CD4-positive, alpha-beta T cell treated with Interleukin-1 beta for 1 hour (primary cell): ENCODE results near the gene PUM1.
"Not testable (repeated sequence)": the region's sequence is repeated elsewhere in the genome, so short reads cannot be mapped to it uniquely, and the experiment has no call there.

Experiments used
- DNase-seq, 2 donors: peaks; one replicate each; pipeline ENCODE4 v3.0.0-alpha.2; 2020 to 2022

Gene PUM1

DNA sequence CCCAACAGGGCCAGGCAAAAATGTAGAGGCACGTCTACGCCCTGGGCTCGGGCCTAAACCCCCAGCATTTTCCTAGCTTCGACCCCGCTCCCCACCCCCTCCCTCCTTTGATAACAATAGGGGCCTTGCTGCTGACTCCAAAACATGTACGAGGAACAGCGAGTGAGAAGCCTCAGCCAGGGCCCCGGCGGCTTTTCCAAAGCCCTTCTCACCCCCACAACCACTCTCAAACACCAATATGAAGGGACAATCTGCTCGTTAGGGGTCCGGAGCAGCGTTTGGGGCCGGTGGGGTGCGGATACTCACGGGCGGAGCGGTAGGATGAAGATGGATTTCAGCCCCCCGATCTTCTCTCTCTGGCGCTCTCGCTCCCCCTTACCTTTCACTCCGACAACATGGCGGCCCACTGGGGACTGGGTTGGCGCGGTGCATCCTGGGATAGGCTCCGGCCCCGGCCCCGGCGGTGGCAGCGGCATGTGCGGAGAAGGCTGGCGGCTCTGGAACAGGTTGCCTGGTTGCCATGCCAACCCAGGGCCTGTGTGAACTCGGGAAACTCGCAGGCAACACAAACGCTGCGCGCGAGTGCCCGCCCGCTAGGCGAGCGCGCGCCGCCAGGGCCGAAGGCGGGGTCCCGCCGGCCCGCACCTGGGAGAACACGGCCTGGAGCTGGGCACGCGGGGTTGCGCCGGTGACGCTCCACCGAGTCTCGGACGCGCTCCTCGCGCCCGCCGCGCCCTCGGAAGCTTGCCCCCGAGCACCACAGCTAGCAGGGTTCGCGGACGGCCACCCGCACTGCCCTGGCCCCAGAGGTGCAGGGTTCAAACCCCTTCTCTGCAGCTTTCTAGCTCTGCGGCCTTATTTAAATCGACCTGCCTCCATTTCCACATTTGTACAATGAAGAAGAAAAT lies at the start of gene PUM1:
Gene PUM1 (minus strand): TSS at position 408 of the 908 bp plus-strand sequence. CDS start 6,151 bp downstream, outside the sequence.
- peak; percentile 98 to 99 for DNase-seq

- no peak for DNase-seq
Observed at GRCh38 chr1:31112266-31112935, 46.9 kb upstream of the PUM1 start.

- no peak for DNase-seq
Observed at GRCh38 chr1:31111290-31111951, 45.9 kb upstream of the PUM1 start.

DNA sequence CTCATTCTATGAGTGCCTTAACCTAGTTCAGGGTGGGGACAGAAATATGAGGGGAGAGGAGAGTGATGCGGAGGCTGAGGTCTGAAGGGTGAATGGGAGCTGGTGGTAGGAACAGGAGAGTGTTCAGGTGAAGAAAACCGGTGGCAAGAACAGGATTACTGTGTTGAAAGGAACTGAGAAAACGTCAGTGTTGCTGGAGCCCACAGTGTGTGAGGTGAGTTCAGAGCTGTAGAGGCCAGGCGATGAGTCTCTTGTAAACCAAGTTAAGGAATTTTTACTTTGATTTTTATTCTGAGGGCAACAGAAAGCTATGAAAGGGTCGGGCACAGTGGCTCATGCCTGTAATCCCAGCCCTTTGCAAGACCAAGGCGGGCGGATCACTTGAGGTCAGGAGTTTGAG lies 45.3 kb upstream of the PUM1 start:
- DNase-seq = no peak

DNA sequence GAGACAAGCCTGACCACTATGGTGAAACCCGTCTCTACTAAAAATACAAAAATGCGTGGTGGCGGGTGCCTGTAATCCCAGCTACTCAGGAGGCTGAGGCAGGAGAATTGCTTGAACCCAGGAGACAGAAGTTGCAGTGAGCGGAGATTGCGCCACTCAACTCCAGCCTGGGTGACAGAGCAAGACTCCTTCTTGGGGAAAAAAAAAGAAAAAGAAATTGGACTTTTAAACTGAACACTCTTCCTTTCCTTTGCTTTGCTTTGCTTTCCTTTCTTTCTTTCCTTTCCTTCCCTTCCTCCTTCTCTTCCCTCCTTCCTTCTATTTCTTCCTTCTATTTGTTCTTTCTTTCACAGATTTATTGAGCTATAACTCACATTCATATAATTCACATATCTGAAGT lies 43.3 kb upstream of the PUM1 start:
- no peak for DNase-seq

- DNase-seq = no peak
Observed at GRCh38 chr1:31105646-31106045, 40.1 kb upstream of the PUM1 start.

- no peak for DNase-seq
Observed at GRCh38 chr1:31102501-31102950, 37.0 kb upstream of the PUM1 start.

- DNase-seq = no peak
Observed at GRCh38 chr1:31101147-31101502, 35.6 kb upstream of the PUM1 start.

DNA sequence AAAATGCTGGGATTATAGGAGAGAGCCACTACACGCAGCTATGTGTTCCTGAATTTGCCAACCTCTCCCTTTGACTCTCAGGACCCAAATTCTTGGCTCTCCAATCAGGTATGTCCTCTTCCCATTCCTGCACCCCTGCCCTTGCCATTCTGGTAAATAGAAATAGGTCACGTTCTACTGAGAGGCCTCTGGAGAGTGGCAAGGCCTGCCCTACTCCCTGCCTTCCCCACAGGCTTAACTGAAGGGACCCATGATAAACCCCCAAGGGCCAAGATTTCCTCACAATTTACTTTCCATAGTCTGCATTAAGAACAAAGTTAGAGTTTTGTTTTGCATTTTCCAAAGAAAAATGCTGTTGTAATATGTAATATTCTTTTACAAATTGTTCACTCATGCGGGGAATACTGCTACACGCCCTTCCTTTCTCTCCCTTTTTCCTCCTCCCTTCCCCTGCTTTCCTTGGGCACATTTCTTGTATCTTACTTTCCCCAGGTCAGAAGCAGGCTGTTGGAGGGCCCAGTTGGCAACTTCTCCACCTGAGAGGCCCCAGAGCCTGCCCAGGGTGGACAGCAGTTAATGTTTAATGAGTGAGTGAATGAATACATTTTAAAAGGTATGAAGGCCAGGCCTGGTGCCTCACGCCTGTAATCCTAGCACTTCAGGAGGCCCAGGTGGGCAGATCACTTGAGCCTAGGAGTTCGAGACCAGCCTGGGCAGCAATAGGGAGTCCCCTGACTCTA lies 33.9 kb upstream of the PUM1 start:
- DNase-seq = no peak

DNA sequence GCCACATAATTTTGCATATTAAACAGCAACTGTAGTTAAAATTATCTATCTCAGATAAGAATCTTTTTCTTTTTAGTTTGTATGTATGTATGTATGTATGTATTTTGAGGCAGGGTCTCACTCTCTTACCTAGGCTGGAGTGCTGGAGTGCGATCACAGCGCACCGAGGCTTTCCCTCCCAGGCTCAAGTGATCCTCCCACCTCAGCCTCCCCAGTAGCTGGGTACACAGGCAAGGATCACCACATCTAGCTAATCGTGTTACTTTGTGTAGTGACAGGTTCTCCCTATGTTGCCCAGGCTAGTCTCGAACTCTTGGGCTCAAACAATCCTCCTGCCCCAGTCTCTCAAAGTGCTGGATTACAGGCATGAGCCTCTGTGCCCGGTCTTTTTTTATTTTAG lies 30.5 kb upstream of the PUM1 start:
- no peak for DNase-seq

DNA sequence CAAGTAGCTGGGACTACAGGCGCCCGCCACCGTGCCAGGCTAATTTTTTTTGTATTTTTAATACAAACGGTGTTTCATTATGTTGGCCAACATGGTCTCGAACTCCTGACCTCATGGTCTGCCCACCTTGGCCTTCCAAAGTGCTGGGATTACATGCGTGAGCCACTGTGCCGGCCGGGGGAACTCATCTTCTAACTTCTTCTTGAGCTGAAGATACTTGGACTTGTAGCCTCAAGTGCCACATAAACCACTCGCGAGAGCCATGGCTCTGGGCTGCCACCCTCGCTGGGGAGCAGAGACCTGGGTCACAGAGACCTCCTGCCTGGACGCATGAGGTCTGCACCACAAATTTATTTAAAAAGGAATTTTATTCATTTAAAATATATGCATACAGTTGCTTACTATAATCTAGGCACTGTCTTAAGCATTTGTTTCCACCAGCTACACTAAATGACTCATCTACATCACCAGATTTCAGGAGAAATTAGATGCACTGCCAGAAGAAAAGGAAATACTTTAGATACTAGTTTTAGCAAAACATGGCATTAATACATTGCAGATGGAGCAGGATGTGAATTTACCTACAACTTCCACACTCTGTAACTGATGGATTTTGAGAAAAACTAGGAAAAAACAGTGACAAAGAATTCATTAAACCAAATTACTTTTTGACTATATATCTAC lies 29.9 kb upstream of the PUM1 start:
- no peak for DNase-seq

DNA sequence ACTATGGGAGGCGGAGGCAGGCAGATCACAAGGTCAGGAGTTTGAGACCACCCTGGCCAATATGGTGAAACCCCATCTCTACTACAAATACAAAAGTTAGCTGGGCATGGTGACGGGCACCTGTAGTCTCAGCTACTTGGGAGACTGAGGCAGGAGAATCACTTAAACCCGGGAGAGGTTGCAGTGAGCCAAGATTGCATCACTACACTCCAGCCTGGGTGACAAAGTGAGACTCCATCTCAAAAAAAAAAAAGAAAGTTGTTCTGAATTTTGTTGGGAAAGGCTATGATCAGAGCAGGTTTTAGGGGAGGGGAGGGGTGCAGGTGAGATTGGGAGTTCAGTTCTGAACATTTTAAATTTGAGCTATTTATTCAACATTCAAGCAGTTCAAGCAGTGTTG lies 22.6 kb upstream of the PUM1 start:
- not testable (repeated sequence) for DNase-seq

DNA sequence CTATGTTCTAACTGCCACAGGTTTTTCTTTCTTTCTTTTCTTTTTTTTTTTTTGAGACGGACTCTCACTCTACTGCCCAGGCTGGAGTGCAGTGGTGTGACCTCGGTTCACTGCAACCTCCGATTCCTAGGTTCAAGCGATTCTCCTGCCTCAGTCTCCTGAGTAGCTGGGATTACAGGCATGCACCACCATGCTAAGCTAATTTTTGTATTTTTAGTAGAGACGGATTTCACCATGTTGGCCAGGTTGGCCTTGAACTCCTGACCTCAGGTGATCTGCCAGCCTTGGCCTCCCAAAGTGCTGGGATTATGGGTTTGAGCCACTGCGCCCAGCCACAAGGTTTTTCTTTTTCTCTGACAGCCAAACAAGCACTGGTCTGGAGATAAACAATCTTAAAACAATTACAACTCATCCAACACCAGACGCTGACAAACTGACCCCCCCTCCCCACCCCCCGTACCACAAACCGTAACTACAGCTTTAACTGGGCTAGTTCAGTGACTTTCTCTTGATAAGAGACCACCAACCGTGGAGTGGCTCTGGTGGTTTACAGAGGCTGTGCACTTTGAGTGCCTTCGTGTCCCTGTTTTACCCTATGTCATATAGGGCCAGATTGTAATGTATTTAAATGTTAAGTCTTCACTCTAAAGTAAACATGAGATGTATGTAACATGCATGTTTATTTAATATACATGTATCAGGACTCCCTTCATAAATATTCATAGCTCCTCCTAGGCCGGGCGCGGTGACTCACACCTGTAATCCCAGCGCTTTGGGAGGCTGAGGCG lies 19.5 kb upstream of the PUM1 start:
- no peak for DNase-seq

GRCh38 chr1:31082385-31082784 lies 16.9 kb upstream of the PUM1 start:
- no peak for DNase-seq

GRCh38 chr1:31073044-31073443 lies 7.5 kb upstream of the PUM1 start:
- no peak for DNase-seq

GRCh38 chr1:31072304-31072746 lies 6.8 kb upstream of the PUM1 start:
- no peak for DNase-seq

DNA sequence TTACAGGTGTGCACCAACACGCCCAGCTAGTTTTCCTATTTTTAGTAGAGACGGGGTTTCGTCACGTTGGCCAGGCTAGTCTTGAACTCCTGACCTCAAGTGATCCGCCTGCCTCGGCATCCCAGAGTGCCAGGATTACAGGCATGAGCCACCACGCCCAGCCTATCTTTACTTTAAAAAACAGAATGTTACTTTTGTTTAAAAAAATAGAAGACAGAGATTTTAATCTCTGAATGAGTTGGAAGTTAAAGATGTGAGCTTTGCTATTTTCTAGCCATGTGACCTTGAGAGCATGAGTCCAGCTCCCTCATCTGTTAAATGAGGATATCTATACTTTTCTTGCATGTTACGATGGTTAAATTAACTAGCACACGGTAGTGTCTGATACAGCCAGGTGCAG lies 3.9 kb upstream of the PUM1 start:
- DNase-seq = no peak

DNA sequence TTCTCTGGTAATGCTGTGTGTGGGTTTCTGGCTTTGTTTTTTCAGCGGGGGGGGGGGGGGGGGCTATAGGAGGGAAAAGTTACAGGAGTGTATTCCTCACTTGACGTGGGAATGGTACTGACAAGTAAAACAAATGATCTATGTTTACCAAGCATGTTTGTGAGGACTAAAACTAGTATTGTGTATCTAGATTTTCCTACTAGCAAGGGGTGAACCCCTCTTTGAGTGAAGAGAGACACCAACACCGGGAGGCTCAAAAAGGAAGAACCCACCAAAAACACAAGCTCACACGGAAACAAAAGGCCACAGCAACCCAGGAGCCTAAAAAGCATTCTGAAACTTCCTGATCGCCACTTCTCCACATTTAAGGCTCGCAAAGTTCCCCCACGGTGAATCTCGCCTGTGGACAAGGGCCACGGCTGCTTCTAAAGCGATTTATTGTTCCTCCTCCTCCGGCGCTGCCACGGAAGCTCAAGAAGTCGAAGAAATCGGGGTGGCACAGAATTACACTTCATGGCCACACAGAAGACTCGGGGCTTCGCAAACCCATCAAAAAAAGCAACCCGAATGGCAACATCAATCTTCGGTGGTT lies 703 bp downstream of the PUM1 start:
- DNase-seq = no peak

- DNase-seq = no peak
Observed at GRCh38 chr1:31064111-31064717, 1.3 kb downstream of the PUM1 start.

DNA sequence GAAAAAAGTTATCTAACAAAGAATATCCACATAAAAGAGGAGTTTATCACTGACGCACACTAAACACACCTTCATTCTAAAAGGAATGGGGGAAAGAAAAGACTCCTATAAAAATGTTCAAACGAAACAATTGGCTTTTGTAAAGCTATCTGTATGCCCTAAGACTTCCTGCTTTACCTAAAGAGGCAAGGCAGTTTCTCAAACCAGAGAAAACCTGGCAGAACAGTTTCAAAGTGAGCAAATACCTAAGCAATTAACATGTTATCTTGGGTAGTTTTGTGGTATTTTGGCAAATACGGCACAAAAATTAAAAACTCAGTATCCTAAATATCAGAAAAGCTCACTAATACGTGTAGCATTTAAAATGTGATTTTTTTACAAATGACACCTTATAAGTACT lies 1.9 kb downstream of the PUM1 start:
- no peak for DNase-seq
